HEK293 (cell line): Measurements from ENCODE around the gene MAN2A2.

Source experiments
- CTCF ChIA-PET: fragments of 350-600 bp; formaldehyde crosslinking; extraction: SDS; loops from one replicate; lab custom pipeline; 2021; ENCODE audit warnings: antibody characterized with exemption; lab: Yijun Ruan, JAX
- POLR2A ChIA-PET: fragments of 300-600 bp; formaldehyde crosslinking; extraction: SDS; loops from one replicate; lab custom pipeline; 2020; ENCODE audit warnings: antibody characterized with exemption, inconsistent platforms; lab: Yijun Ruan, JAX
- H3K27ac ChIP-seq: fragments of 200-500 bp; sonication (Bioruptor generic); 2 replicates; pipeline ENCODE4 v1.5.1; 2014; ENCODE audit warnings: low read depth, low read length, control low read depth, inconsistent platforms; ENCODE audit errors: extremely low read depth
- H3K36me3 ChIP-seq, 2 experiments: fragments of 200-500 bp in 1 of 2; sonication (Bioruptor generic) in 1 of 2; 1 replicate in 1 of 2; 2 replicates in 1 of 2; pipeline ENCODE4 v1.5.1; 2014 to 2017; ENCODE audit warnings: inconsistent platforms in 2 of 2, low read length in 2 of 2; ENCODE audit not compliant: control insufficient read depth in 2 of 2, insufficient read depth in 1 of 2
- H3K4me1 ChIP-seq: fragments of 200-500 bp; sonication (Bioruptor generic); 2 replicates; pipeline ENCODE4 v1.5.1; 2014; ENCODE audit warnings: mild to moderate bottlenecking, low read length, inconsistent platforms; ENCODE audit not compliant: control insufficient read depth, insufficient read depth
- H3K4me3 ChIP-seq: 2 replicates; pipeline ENCODE4 v1.5.1; 2011; ENCODE audit warnings: low read depth, mild to moderate bottlenecking, control low read depth, low read length, moderate library complexity
- H3K9me3 ChIP-seq: fragments of 200-500 bp; sonication (Bioruptor generic); 2 replicates; pipeline ENCODE4 v1.5.1; 2014; ENCODE audit warnings: low read depth, low read length, inconsistent platforms; ENCODE audit not compliant: control insufficient read depth, insufficient read depth
- CTCF ChIP-seq: fragments of 450-650 bp; formaldehyde crosslinking; IDR thresholded peaks from 2 replicates; pipeline ENCODE4 v1.5.1; 2016; ENCODE audit warnings: missing biosample characterization, missing genetic modification characterization
- HIC1 ChIP-seq: fragments of 450-650 bp; formaldehyde crosslinking; IDR thresholded peaks from 2 replicates; pipeline ENCODE4 v1.5.1; 2016; ENCODE audit warnings: missing biosample characterization, missing genetic modification characterization
- KLF7 ChIP-seq: fragments of 450-650 bp; formaldehyde crosslinking; IDR thresholded peaks from 2 replicates; pipeline ENCODE4 v1.5.1; 2016; ENCODE audit warnings: missing biosample characterization, missing genetic modification characterization, borderline replicate concordance
- OVOL3 ChIP-seq: fragments of 450-650 bp; formaldehyde crosslinking; IDR thresholded peaks from 2 replicates; pipeline ENCODE4 v1.5.1; 2016; ENCODE audit warnings: missing biosample characterization, missing genetic modification characterization
- SETDB1 ChIP-seq: IDR thresholded peaks from one replicate; pipeline ENCODE4 v1.6.1; 2017; ENCODE audit warnings: mild to moderate bottlenecking, low read length, moderate library complexity, mixed read lengths; ENCODE audit not compliant: insufficient read length
- SP3 ChIP-seq: fragments of 450-650 bp; formaldehyde crosslinking; IDR thresholded peaks from 2 replicates; pipeline ENCODE4 v1.5.1; 2016; ENCODE audit warnings: missing biosample characterization, missing genetic modification characterization
- ZBTB11 ChIP-seq: fragments of 450-650 bp; formaldehyde crosslinking; conservative IDR thresholded peaks from 2 replicates; pipeline ENCODE4 v1.5.1; 2016; ENCODE audit warnings: low read depth, missing biosample characterization, missing genetic modification characterization
- ZBTB6 ChIP-seq: fragments of 450-650 bp; formaldehyde crosslinking; IDR thresholded peaks from 2 replicates; pipeline ENCODE4 v1.5.1; 2017; ENCODE audit warnings: missing biosample characterization, missing genetic modification characterization
- ZFP41 ChIP-seq: fragments of 450-650 bp; formaldehyde crosslinking; IDR thresholded peaks from 2 replicates; pipeline ENCODE4 v1.5.1; 2016; ENCODE audit warnings: missing biosample characterization, missing genetic modification characterization, borderline replicate concordance
- ZNF175 ChIP-seq: fragments of 450-650 bp; formaldehyde crosslinking; IDR thresholded peaks from 2 replicates; pipeline ENCODE4 v1.5.1; 2016; ENCODE audit warnings: missing biosample characterization, missing genetic modification characterization
- ZNF18 ChIP-seq: fragments of 450-650 bp; formaldehyde crosslinking; IDR thresholded peaks from 2 replicates; pipeline ENCODE4 v1.5.1; 2016; ENCODE audit warnings: missing biosample characterization, missing genetic modification characterization
- ZNF19 ChIP-seq: fragments of 450-650 bp; formaldehyde crosslinking; IDR thresholded peaks from 2 replicates; pipeline ENCODE4; 2016; ENCODE audit warnings: missing biosample characterization, missing genetic modification characterization, low read depth
- ZNF211 ChIP-seq: fragments of 450-650 bp; formaldehyde crosslinking; IDR thresholded peaks from 2 replicates; pipeline ENCODE4 v1.5.1; 2016; ENCODE audit warnings: low read depth, missing biosample characterization, missing genetic modification characterization
- ZNF221 ChIP-seq: fragments of 450-650 bp; formaldehyde crosslinking; IDR thresholded peaks from 2 replicates; pipeline ENCODE4 v1.5.1; 2017; ENCODE audit warnings: missing biosample characterization, missing genetic modification characterization, borderline replicate concordance
- ZNF302 ChIP-seq: fragments of 450-650 bp; formaldehyde crosslinking; IDR thresholded peaks from 2 replicates; pipeline ENCODE4 v1.5.1; 2016; ENCODE audit warnings: missing biosample characterization, missing genetic modification characterization, low read depth
- ZNF48 ChIP-seq: fragments of 450-650 bp; formaldehyde crosslinking; IDR thresholded peaks from 2 replicates; pipeline ENCODE4 v1.5.1; 2016; ENCODE audit warnings: missing biosample characterization, missing genetic modification characterization
- ZNF600 ChIP-seq: fragments of 450-650 bp; formaldehyde crosslinking; IDR thresholded peaks from 2 replicates; pipeline ENCODE4 v1.5.1; 2016; ENCODE audit warnings: missing biosample characterization, missing genetic modification characterization
- ZNF623 ChIP-seq: fragments of 450-650 bp; formaldehyde crosslinking; IDR thresholded peaks from 2 replicates; pipeline ENCODE4 v1.5.1; 2016; ENCODE audit warnings: missing biosample characterization, missing genetic modification characterization
- ZNF624 ChIP-seq: fragments of 450-650 bp; formaldehyde crosslinking; IDR thresholded peaks from 2 replicates; pipeline ENCODE4 v1.5.1; 2017; ENCODE audit warnings: missing biosample characterization, missing genetic modification characterization
- ZNF692 ChIP-seq: fragments of 450-650 bp; formaldehyde crosslinking; IDR thresholded peaks from 2 replicates; pipeline ENCODE4 v1.5.1; 2016; ENCODE audit warnings: missing biosample characterization, missing genetic modification characterization
- ZNF701 ChIP-seq: fragments of 450-650 bp; formaldehyde crosslinking; IDR thresholded peaks from 2 replicates; pipeline ENCODE4 v1.5.1; 2016; ENCODE audit warnings: missing biosample characterization, missing genetic modification characterization
- ZSCAN30 ChIP-seq: fragments of 450-650 bp; IDR thresholded peaks from 2 replicates; pipeline ENCODE4 v1.5.1; 2018; ENCODE audit warnings: missing biosample characterization, mild to moderate bottlenecking, missing genetic modification characterization, moderate library complexity

Gene MAN2A2

GRCh38 chr15:90881181-90881977 lies 21.7 kb upstream of the MAN2A2 start:
- Histone ChIP-seq H3K9me3 (no peaks in the 10 kb centered on the region), H3K4me1 (no peaks in the 10 kb centered on the region), H3K4me3 (no peak overlapping the region), H3K36me3 (peaks cover 10 to 67% of the 10 kb centered on the region in 2 experiments; a peak in 2 of 3 replicates), H3K27ac (no peak overlapping the region)
- ChIA-PET CTCF (interaction anchor here (0.6 to 0.7 kb wide), 2 partner anchors 54 to 393 kb away, joined by 3 read pairs; partner anchors contain the start of gene UNC45A), POLR2A (interaction anchor here (1.3 kb wide), 1 partner anchor 12 kb away, joined by 3 read pairs; no protein-coding TSS in a partner anchor)
- TF ChIP-seq ZNF600 (tag by site-specific recombination) = peak; percentile 71
- no peak for TF ChIP-seq ZNF692 (tag by site-specific recombination)
- TF ChIP-seq SP3 (tag by site-specific recombination) = no peak
- no peak for TF ChIP-seq ZNF175 (tag by site-specific recombination)
- 0 out of 2 replicates have a peak, but pooled peaks have one; percentile 7 for TF ChIP-seq CTCF
- no peak for TF ChIP-seq ZNF18
- no peak for TF ChIP-seq KLF7 (tag by site-specific recombination)
- no peak for TF ChIP-seq ZNF701 (tag by site-specific recombination)
- no peak for TF ChIP-seq ZNF624
- TF ChIP-seq ZNF221 (tag by site-specific recombination) = no peak
- TF ChIP-seq ZNF302 (tag by site-specific recombination) = no peak
- TF ChIP-seq ZBTB6 (tag by site-specific recombination) = no peak
- no peak for TF ChIP-seq ZNF211
- TF ChIP-seq ZBTB11 (tag by site-specific recombination) = no peak
- TF ChIP-seq ZFP41 (tag by site-specific recombination) = no peak
- TF ChIP-seq ZNF623 (tag by site-specific recombination) = no peak
- no peak for TF ChIP-seq OVOL3 (tag by site-specific recombination)
- no peak for TF ChIP-seq ZNF48
- no peak for TF ChIP-seq ZSCAN30 (tag by site-specific recombination)
- TF ChIP-seq SETDB1 = no peak
- TF ChIP-seq ZNF19 (tag by site-specific recombination) = no peak
- 0 out of 2 replicates have a peak, but pooled peaks have one; percentile 32 for TF ChIP-seq HIC1 (tag by site-specific recombination)
